HG02885 (cell line): ENCODE data around the gene P2RY8.
"Not testable (repeated sequence)": the region's sequence is repeated elsewhere in the genome, so short reads cannot be mapped to it uniquely, and the experiment has no call there.

Experiments
- ATAC-seq: cut with Tn5 transposase; IDR thresholded peaks from one replicate; pipeline ENCODE4 v1.9.1; 2021; ENCODE audit warnings: mild to moderate bottlenecking; ENCODE audit not compliant: unreplicated experiment, poor library complexity

P2RY8 gene

GRCh38 chrX:1537031-1537715 lies at the start of gene P2RY8:
P2RY8 (minus strand) TSS chrX:1537185; CDS start chrX:1466558, 70,627 bp downstream.
- ATAC-seq, result peak; percentile 69

DNA sequence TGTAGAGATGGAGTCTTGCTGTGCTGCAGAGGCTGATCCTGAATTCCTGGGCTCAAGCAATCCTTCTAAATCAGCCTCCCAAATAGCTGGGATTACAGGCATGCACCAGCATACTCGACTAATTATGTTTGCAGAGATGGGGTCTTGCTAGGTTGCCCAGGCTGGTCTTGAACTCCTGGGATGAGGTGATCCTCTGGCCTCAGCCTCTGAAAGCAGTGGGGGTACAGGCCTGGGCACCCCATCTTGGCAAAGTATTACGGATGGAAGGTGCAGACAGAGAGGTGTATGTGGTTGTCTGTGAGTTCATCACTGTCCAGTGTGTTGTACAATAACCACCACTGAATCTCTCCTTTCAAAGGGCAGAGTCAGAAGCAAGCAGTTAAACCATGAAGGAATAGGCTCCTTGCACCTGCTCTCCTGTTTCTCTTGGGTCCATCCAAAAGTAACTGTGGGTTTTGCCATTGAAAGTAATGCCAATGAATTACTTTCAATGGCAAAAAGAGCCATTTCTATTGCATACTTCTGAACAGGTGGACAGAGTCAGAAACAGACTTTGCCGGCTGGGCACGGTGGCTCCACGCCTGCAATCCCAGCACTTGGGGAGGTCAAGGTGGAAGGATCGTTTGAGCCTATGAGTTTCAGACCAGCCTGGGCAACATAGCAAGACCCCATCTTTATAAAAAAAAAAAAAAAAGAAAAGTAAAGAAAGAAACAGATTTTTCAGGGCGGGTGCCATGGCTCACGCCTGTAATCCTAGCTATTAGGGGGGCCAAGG lies 47.4 kb upstream of the P2RY8 start:
- ATAC-seq, result no peak

GRCh38 chrX:1582686-1583437 lies 45.9 kb upstream of the P2RY8 start:
- peak; percentile 79 for ATAC-seq

DNA sequence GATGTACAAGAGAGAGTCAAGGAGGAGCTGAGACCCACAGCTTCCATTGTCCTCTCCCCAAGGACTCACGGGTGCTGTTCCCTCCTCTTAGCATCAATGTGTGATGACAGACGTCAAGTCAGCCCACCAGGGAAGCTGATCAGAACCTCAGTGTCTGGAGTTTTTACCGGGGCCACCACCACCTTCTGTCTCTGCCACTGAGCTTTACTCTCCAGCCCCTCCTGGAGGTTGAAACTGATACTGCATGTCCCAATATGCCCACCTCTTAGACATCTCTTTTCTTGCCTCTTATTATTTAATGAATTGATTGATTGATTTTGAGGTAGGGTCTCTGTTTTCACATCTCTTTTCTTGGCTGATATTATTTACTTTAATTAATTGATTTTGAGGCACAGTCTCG lies 44.1 kb upstream of the P2RY8 start:
- peak; percentile 46 for ATAC-seq

GRCh38 chrX:1578511-1579173 lies 41.7 kb upstream of the P2RY8 start:
- ATAC-seq, result no peak

DNA sequence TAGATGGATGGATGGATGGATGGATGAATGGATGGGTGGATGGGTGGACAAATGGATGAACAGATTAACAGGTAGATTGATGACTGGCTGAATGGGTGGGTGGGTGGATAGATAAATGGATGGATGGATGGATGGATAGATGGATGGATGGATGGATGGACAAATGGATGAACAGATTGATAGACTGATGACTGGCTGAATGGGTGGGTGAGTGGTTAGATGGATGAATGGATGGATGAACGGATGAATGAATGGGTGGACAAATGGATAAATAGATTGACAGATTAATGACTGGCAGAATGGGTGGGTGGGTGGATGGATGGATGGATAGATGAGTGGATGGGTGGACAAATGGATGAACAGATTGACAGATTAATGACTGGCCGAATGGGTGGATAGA lies 40.9 kb upstream of the P2RY8 start:
- no peak for ATAC-seq

DNA sequence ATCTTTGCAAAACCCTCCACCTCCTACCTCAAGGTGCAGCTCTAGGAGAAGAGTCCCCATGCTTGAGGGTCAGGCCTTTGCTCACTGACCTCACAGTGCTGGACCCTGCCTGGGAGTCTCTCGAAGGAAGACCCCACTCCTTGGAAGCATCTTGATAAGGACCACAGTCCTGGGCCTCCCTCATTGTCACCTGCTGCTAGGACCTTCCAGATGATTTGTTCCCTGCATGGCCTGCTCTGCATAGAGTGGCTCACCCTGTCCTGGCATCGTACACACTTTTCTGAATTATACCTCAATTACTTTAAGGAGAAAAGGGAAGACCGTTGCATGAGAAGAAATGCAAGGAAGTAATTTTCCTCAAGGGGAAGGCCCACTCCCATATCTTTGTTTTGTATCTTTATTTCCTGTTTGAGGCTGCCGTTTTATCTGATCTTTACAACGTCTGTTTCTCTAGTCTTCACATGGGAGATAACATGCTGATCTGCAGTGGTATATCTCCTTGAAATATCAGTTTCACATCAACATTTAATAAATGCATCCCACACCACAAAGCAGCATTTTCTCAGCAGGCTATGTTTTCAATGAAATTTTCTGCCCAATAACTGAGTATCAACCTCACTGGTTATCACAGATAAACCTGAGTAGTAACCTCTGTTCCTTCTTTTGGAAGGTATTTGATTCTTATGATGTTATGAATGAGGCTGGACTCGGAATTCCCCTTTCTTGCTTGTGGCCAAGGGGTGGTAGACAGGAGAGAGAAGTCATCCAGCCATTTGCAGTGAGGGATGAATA lies 39.4 kb upstream of the P2RY8 start:
- ATAC-seq, result no peak

GRCh38 chrX:1574181-1574580 lies 37.2 kb upstream of the P2RY8 start:
- not testable (repeated sequence) for ATAC-seq

DNA sequence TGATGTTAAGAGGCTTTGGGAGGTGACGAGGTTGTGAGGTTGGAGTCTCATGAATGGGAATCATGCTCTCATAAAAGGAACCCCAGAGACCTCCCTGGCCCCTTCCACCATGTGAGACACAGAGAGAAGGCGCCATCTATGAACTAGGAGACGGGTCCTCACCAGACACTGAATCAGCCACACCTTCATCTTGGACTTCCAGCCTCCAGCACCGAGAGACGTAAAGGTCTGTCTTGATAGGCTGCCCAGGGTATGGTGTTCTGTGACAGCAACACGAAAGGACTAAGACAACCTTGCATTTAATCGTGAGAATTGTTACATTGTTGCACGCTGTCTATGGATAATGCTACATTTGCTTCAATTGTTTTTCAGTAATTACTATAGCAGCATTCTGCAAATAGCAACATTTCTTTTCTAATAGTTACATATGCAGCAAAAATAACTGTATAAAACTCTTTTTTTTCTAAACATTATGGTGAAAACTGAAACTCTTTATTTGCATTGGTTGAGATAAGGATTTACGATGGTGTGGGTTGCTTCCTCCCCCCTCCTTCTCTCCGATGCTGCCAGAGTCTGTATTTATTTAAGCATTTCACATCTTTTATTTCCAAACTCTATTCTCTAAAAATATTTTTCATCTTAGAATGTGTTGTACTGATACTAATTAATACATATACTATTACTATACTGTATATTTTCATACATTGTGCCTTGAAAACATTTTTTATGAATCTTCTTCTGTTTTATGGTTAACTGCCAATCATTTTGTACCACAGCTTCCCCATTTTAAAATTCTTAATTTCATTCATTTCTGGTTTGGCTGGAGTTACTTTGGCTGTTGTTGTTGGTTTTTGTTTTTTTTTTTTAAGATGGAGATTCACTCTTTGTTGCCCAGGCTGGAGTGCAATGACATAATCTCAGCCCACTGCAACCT lies 28.0 kb upstream of the P2RY8 start:
- peak; percentile 75 for ATAC-seq

DNA sequence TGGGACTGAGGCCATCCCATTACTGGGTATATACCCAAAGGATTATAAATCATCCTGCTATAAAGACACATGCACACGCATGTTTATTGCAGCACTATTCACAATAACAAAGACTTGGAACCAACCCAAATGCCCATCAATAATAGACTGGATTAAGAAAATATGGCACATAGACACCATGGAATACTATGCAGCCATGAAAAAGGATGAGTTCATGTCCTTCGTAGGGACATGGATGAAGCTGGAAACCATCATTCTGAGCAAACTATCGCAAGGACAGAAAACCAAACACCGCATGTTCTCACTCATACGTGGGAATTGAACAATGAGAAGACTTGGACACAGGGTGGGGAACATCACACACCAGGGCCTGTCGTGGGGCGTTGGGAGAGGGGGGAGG lies 27.1 kb upstream of the P2RY8 start:
- not testable (repeated sequence) for ATAC-seq

- ATAC-seq, result no peak
These were observed 24.2 kb upstream of the P2RY8 start for GRCh38 chrX:1561164-1561563.

DNA sequence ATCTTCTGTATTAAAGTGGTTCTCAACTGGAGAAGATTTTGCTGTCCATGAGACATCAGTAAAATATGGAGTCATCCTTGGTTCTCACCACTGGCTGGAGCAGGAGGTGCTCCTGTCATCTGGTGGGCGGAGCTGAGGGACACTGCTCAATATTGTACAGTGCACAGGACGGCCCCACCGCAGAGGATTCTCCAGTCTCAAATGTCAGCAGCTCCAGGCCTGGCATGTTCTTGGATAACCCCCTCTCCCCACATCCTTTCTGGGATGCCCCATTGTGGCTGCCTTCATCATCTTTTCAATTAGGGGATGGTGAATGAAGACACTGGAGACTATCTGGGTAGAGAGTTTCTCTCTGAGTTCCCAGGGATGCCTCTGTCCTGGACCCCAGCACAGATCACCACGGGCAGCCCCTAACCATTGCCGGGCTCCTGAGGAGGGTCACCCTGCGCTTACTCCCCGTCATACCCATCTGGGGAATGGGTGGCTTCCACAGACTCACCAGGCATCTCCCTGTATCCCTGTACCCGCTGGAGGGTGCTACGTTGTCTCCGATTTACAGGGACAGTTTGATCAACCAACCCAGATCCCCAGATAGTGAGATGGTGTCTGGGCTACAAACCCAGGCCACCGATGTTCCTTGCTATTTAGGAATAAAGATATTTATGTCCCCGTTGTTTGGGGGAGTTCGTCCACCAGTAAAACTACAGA lies 21.9 kb upstream of the P2RY8 start:
- no peak for ATAC-seq

- ATAC-seq, result not testable (repeated sequence)
These were observed 20.5 kb upstream of the P2RY8 start for GRCh38 chrX:1557442-1557841.

DNA sequence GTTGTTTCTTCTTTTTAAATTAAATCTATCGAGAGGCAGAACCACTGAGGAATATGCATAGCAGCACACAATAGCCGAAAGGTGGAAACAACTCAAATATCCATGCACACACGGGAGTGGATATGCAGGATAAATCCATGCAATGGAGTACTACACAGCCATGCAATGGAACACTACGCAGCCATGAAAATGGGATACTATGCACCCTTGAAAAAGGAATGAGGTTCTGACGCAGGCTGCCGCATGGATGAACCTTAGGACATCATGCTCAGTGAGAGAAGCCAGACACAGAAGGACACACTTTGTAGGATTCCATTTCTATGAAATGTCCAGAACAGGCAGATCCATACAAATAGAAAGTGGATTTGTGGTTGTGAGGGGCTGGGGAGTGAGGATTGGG lies 18.4 kb upstream of the P2RY8 start:
- no peak for ATAC-seq

DNA sequence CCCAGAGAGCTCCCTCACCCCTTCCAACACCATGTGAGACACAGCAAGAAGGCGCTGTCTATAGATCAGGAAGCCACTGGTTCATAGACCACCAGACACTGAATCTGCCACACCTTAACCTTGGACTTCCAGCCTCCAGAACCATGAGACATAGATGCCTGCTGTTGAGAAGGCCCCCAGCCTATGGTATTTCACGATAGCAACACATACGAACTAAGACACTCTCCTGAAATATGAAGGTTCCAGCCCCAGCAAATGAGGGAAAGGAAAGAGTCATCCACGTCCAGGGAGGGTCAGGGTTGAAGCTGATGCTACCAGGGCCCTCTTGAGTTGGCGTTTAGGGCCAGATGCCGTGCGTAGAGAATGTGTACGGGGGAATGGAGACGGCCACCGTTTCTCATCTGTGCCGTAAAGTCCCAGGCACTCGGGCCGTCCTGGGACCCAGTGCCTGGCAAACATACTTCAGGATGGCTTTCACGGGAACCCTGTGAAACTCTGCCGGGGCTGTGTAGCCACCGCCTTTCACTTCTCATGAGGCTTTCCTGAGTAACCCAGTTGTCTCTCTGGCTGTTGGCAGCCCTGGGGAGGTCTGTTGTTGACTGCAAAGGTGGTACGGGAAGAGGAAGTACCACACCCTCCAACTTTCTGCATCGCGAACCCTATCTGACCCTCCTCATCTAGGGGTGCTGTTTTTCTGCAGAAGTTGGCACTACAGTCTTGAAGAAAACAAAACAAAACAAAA lies 17.7 kb upstream of the P2RY8 start:
- ATAC-seq, result peak; percentile 47

DNA sequence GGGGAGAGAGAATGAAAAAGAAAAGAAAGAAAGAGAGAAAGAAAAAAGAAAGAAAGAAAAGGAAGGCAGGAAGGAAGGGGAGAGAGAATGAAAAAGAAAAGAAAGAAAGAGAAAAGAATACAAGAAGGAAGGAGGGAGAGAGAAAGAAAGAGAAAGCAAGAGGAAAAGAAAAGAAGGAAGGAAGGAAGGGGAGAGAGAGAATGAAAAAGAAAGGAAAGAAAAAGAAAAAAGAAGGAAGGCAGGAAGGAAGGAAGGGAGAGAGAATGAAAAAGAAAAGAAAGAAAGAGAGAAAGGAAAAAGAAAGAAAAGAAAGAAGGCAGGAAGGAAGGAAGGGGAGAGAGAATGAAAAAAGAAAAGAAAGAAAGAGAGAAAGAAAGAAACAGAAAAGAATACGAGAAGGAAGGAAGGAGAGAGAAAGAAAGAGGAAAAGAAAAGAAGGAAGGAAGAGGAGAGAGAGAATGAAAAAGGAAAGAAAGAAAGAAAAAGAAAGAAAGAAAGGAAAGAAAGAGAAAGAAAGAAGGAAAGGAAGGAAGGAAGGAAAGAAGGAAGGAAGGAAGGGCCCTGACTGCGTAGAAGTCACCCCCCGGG lies 15.1 kb upstream of the P2RY8 start:
- ATAC-seq, result no peak

DNA sequence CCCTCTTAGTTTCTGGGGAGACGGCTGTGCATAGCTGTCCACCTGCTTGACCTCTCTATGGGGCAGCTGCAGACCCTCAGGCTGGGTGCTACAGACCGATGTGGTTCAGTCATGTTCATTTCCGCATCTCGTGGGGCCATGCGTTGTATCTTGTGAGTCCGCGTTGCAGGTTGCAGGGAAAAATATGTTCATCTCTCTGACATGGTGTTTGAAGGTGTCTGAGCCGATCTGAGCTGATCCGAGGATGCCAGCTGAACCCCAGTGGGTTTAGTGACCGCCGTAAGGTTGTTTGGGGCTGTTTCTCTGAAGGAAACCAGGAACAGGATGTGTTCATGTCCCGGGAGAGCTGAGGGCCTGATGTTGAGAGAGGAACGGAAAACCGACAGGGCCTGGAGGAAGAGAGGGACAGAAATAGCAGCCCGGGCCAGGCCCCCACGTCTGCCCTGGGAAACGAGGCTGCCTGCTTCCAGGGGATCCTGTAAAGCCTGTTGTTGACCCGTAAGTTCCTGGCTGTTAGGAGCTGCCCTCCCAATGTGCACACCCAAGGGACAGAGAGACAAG lies 9.8 kb upstream of the P2RY8 start:
- ATAC-seq, result no peak
